ENCODE results near the gene DAPP1.

GRCh38 chr4:99855678-99856077 is 39.1 kb downstream of the DAPP1 start:
- TF ChIP-seq CTCF (IDR thresholded peaks at IDR 0.05 in 2 of 3, conservative IDR thresholded peaks at IDR 0.05 in 1 of 3; ENCODE audit: control insufficient read depth in 2 of 3, extremely low read depth in 1 of 3, insufficient read depth in 1 of 3, low read depth in 3 of 3, low read length in 3 of 3): no peak
- no peak for TF ChIP-seq PAX5 (IDR thresholded peaks at IDR 0.05; ENCODE audit: borderline replicate concordance, low read depth, low read length)
- no peak for TF ChIP-seq MYC (IDR thresholded peaks at IDR 0.05; ENCODE audit: insufficient read depth, insufficient read length, insufficient replicate concordance, low read length, severe bottlenecking)
- no peak for TF ChIP-seq JUND (IDR thresholded peaks at IDR 0.05; ENCODE audit: low read depth, low read length)
- TF ChIP-seq HDGF (IDR thresholded peaks at IDR 0.05): no peak
- no peak for TF ChIP-seq POLR2AphosphoS5 (IDR thresholded peaks at IDR 0.05; ENCODE audit: low read length)
